H1 (cell line): ENCODE data around the gene KRT1. TPM values are rescaled to one million over a fixed set of nuclear protein-coding genes. Genes with fewer than 3 reads are reported as not detected.

Experiments used
- CTCF ChIA-PET: fragments of 300-600 bp; sonication (Branson Sonifier 250); formaldehyde crosslinking; loops from one replicate; lab custom pipeline; 2021; ENCODE audit not compliant: partially characterized antibody; lab: Charles Lee
- POLR2A ChIA-PET: fragments of 300-600 bp; sonication (Branson Sonifier 250); formaldehyde crosslinking; loops from one replicate; lab custom pipeline; 2021; ENCODE audit warnings: inconsistent platforms; ENCODE audit not compliant: partially characterized antibody; lab: Charles Lee
- DNase-seq, 2 experiments: peaks; one replicate each; pipeline versions ENCODE4 v3.0.0 to v3.0.0-alpha.2; 2010 to 2022; ENCODE audit warnings: low spot score in 2 of 2, low read depth in 1 of 2, mixed read lengths in 1 of 2
- FAIRE-seq: peaks from 2 replicates; lab custom pipeline; 2011; peaks lifted over from hg19 to GRCh38; lab: Jason Lieb, UNC
- H2AFZ ChIP-seq: 2 replicates; pipeline ENCODE4 v1.8.1; 2012; ENCODE audit warnings: low read length, inconsistent platforms
- H2AK5ac ChIP-seq: 2 replicates; pipeline ENCODE4 v1.6.1; 2013; ENCODE audit warnings: low read depth, low read length
- H2BK120ac ChIP-seq: replicated peaks from 2 replicates; pipeline ENCODE3; 2013; ENCODE audit warnings: low read depth, low read length, inconsistent platforms
- H2BK12ac ChIP-seq: 2 replicates; pipeline ENCODE4 v1.6.1; 2013; ENCODE audit warnings: low read depth, low read length
- H2BK15ac ChIP-seq: 2 replicates; pipeline ENCODE4 v1.6.1; 2013; ENCODE audit warnings: low read length
- H2BK20ac ChIP-seq: 2 replicates; pipeline ENCODE4 v1.6.1; 2013; ENCODE audit warnings: low read length
- H2BK5ac ChIP-seq: 2 replicates; pipeline ENCODE4 v1.6.1; 2013; ENCODE audit warnings: low read depth, low read length
- H3K14ac ChIP-seq: 2 replicates; pipeline ENCODE4 v1.6.1; 2013; ENCODE audit warnings: inconsistent platforms; ENCODE audit not compliant: insufficient read length
- H3K18ac ChIP-seq: 2 replicates; pipeline ENCODE4 v1.6.1; 2013; ENCODE audit warnings: low read length; ENCODE audit errors: extremely low read depth
- H3K23ac ChIP-seq: 2 replicates; pipeline ENCODE4 v1.6.1; 2013; ENCODE audit warnings: inconsistent platforms; ENCODE audit not compliant: insufficient read length
- H3K23me2 ChIP-seq: 2 replicates; pipeline ENCODE4 v1.6.1; 2013; ENCODE audit warnings: low read depth, low read length
- H3K27ac ChIP-seq: 2 replicates; pipeline ENCODE4 v1.6.1; 2011; ENCODE audit warnings: low read depth, low read length, inconsistent platforms
- H3K27me3 ChIP-seq, 4 experiments: replicated peaks in 1 of 4; 1 replicate in 1 of 4; 2 replicates in 3 of 4; pipeline versions ENCODE4 v1.6.1 to v1.8.1; 2011 to 2013; ENCODE audit warnings: low read length in 3 of 4, mild to moderate bottlenecking in 3 of 4, inconsistent platforms in 2 of 4, mixed read lengths in 2 of 4, moderate library complexity in 1 of 4; ENCODE audit not compliant: control insufficient read depth in 3 of 4, insufficient read depth in 3 of 4; ENCODE audit errors: extremely low read depth in 1 of 4
- H3K36me3 ChIP-seq, 4 experiments: 2 replicates each; pipeline versions ENCODE4 v1.6.1 to v1.8.1; 2011 to 2013; ENCODE audit warnings: mild to moderate bottlenecking in 4 of 4, low read length in 3 of 4, moderate library complexity in 2 of 4, control low read depth in 1 of 4, inconsistent platforms in 1 of 4; ENCODE audit not compliant: insufficient read depth in 4 of 4, control insufficient read depth in 2 of 4
- H3K4ac ChIP-seq: replicated peaks from 2 replicates; pipeline ENCODE3; 2013; ENCODE audit warnings: low read length, low read depth, mixed read lengths, inconsistent platforms; ENCODE audit not compliant: insufficient read length
- H3K4me1 ChIP-seq, 4 experiments: replicated peaks in 1 of 4; 1 replicate in 1 of 4; 2 replicates in 3 of 4; pipeline versions ENCODE4 v1.6.1 to v1.8.1; 2011 to 2013; ENCODE audit warnings: low read length in 3 of 4, inconsistent platforms in 2 of 4, mixed read lengths in 1 of 4; ENCODE audit not compliant: insufficient read depth in 4 of 4, control insufficient read depth in 3 of 4
- H3K4me2 ChIP-seq, 2 experiments: 2 replicates each; pipeline versions ENCODE4 v1.6.1 to v1.8.1; 2011 to 2013; ENCODE audit warnings: low read depth in 2 of 2, low read length in 2 of 2, control low read depth in 1 of 2, inconsistent platforms in 1 of 2, mild to moderate bottlenecking in 1 of 2; ENCODE audit not compliant: insufficient read depth in 1 of 2
- H3K4me3 ChIP-seq, 4 experiments: fragments of 200-600, 300-600 bp in 1 of 4; sonication (generic), shearing (Covaris generic), sonication (Bioruptor Twin) in 1 of 4; 2 replicates each; pipeline versions ENCODE4 v1.5.1 to v1.8.1; 2011 to 2016; ENCODE audit warnings: low read length in 4 of 4, low read depth in 3 of 4, control low read depth in 2 of 4, inconsistent platforms in 2 of 4, mild to moderate bottlenecking in 2 of 4, mixed read lengths in 1 of 4, moderate library complexity in 1 of 4; ENCODE audit not compliant: insufficient read depth in 2 of 4; ENCODE audit errors: extremely low read depth in 1 of 4
- H3K56ac ChIP-seq: replicated peaks from 2 replicates; pipeline ENCODE3; 2013; ENCODE audit warnings: low read depth, mild to moderate bottlenecking, mixed read lengths, low read length, inconsistent platforms; ENCODE audit not compliant: insufficient read length
- H3K79me1 ChIP-seq: 2 replicates; pipeline ENCODE4 v1.6.1; 2013; ENCODE audit warnings: low read depth, low read length, control low read depth
- H3K79me2 ChIP-seq, 2 experiments: 2 replicates each; pipeline versions ENCODE4 v1.6.1 to v1.8.1; 2012 to 2013; ENCODE audit warnings: low read length in 2 of 2, mild to moderate bottlenecking in 2 of 2, inconsistent platforms in 1 of 2; ENCODE audit not compliant: insufficient read depth in 2 of 2, control insufficient read depth in 1 of 2
- H3K9ac ChIP-seq, 4 experiments: replicated peaks in 1 of 4; 1 replicate in 1 of 4; 2 replicates in 3 of 4; pipeline versions ENCODE4 v1.6.1 to v1.8.1; 2011 to 2013; ENCODE audit warnings: low read depth in 3 of 4, low read length in 3 of 4, control low read depth in 2 of 4, mild to moderate bottlenecking in 2 of 4, moderate library complexity in 2 of 4, inconsistent platforms in 1 of 4; ENCODE audit errors: extremely low read depth in 1 of 4
- H3K9me3 ChIP-seq, 2 experiments: 2 replicates each; pipeline versions ENCODE4 v1.6.1 to v1.8.1; 2012 to 2013; ENCODE audit warnings: mild to moderate bottlenecking in 2 of 2, moderate library complexity in 2 of 2, control low read depth in 1 of 2, inconsistent platforms in 1 of 2, low read depth in 1 of 2, low read length in 1 of 2, mixed read lengths in 1 of 2; ENCODE audit not compliant: insufficient read depth in 2 of 2
- H4K20me1 ChIP-seq, 2 experiments: replicated peaks in 1 of 2; 2 replicates each; pipeline versions ENCODE3 to v1.8.1; 2011 to 2013; ENCODE audit warnings: inconsistent platforms in 2 of 2, low read length in 2 of 2, mild to moderate bottlenecking in 1 of 2; ENCODE audit not compliant: insufficient read depth in 2 of 2, control insufficient read depth in 1 of 2
- H4K5ac ChIP-seq: 2 replicates; pipeline ENCODE4 v1.6.1; 2013; ENCODE audit warnings: low read length, low read depth, mixed read lengths, inconsistent platforms; ENCODE audit not compliant: insufficient read length
- H4K8ac ChIP-seq: 2 replicates; pipeline ENCODE4 v1.8.0; 2013; ENCODE audit warnings: mild to moderate bottlenecking, moderate library complexity, low read length, inconsistent platforms; ENCODE audit not compliant: insufficient read depth; ENCODE audit errors: extremely low read depth
- H4K91ac ChIP-seq: replicated peaks from 2 replicates; pipeline ENCODE3; 2013; ENCODE audit warnings: low read length, mixed read lengths, inconsistent platforms; ENCODE audit not compliant: insufficient read length
- FOSL1 ChIP-seq: IDR thresholded peaks from 2 replicates; pipeline ENCODE4 v1.6.1; 2011; ENCODE audit warnings: mild to moderate bottlenecking, low read depth, low read length, moderate library complexity; ENCODE audit not compliant: insufficient read depth
- KDM4A ChIP-seq: IDR thresholded peaks from one replicate; pipeline ENCODE4 v1.7.1; 2012; ENCODE audit warnings: low read depth, mild to moderate bottlenecking, moderate library complexity, low read length, inconsistent platforms; ENCODE audit not compliant: severe bottlenecking
- RBBP5 ChIP-seq: IDR thresholded peaks from 2 replicates; pipeline ENCODE4 v1.7.1; 2012; ENCODE audit warnings: low read depth, mild to moderate bottlenecking, inconsistent platforms, low read length, moderate library complexity, borderline replicate concordance
- WGBS, 2 experiments: shearing (Covaris generic) in 1 of 2; methylation state at CpG; one replicate each; pipeline versions ENCODE4 v1.1.6 to v1.1.7; 2013 to 2015; ENCODE audit warnings: low lambda C conversion rate in 2 of 2, mixed read lengths in 2 of 2, inconsistent platforms in 1 of 2, low coverage in 1 of 2, missing lambda C conversion rate in 1 of 2; ENCODE audit not compliant: insufficient replicate concordance in 2 of 2, insufficient coverage in 1 of 2, insufficient read length in 1 of 2; ENCODE audit errors: extremely low coverage in 1 of 2, missing lambda C conversion rate in 1 of 2; 5-methylcytosine and 5-hydroxymethylcytosine counted together
- polyA plus RNA-seq, 7 experiments: library from polyadenylated mRNA; depleted of rRNA in 3 of 7; stranded (reverse) in 5 of 7; unstranded in 2 of 7; fragments of >200 nt in 5 of 7; fragments of 200-250 nt in 2 of 7; gene quantifications; 1 replicate in 5 of 7; 2 replicates in 1 of 7; 4 replicates in 1 of 7; pipeline versions ENCODE4 v1.2.1 to v1.2.3, GENCODE V29; 2011 to 2013; ENCODE audit warnings: missing spikeins in 2 of 7, mixed read lengths in 2 of 7
- total RNA-seq: library from RNA; stranded (reverse); fragmentation: NEBNext Ultra II Directional; extraction: Animal tissue kit (Norgen Biotek cat#: 25700); gene quantifications from 2 replicates; pipeline ENCODE4 v1.2.1, GENCODE V29; 2021

KRT1 gene
- total and polyA plus RNA-seq, 2 of the 8 experiments (the other 6 are each of a cell fraction or from before 2014, with no cell fraction given) = not detected

GRCh38 chr12:52699373-52699772, 19.2 kb upstream of the KRT1 start:
- no peak overlapping the region for H2BK20ac ChIP-seq
- H3K56ac ChIP-seq = no peak overlapping the region
- no peak overlapping the region for H2BK5ac ChIP-seq
- no peaks in the 10 kb centered on the region for H3K9me3 ChIP-seq
- H3K79me1 ChIP-seq = no peaks in the 10 kb centered on the region; the same call in 1 of the 2 replicates
- H3K14ac ChIP-seq = no peak overlapping the region
- no peak for TF ChIP-seq KDM4A
- TF ChIP-seq FOSL1 = no peak
- TF ChIP-seq RBBP5 = no peak
- no peak overlapping the region for H3K4me2 ChIP-seq
- no peak overlapping the region for H4K5ac ChIP-seq
- H2BK12ac ChIP-seq = no peak overlapping the region
- no peak overlapping the region for H2BK120ac ChIP-seq
- H3K79me2 ChIP-seq = no peaks in the 10 kb centered on the region
- FAIRE-seq (no peak), DNase-seq (no peak)
- H4K20me1 ChIP-seq = peaks cover 0 to 2% of the 10 kb centered on the region in 2 experiments
- H2AFZ ChIP-seq = no peak overlapping the region
- H3K4ac ChIP-seq = no peak overlapping the region
- no peak overlapping the region for H3K23ac ChIP-seq
- 83% methylated on average over 2 of the region's 2 CpGs; no CpG with 5 or more reads in 1 of the 2 experiments for WGBS, 2 experiments
- no peak overlapping the region for H4K91ac ChIP-seq
- H3K23me2 ChIP-seq = peaks cover 4% of the 10 kb centered on the region; the same call in 1 of the 2 replicates
- H3K4me1 ChIP-seq = no peaks in the 10 kb centered on the region; a peak in 1 of 7 replicates
- CTCF ChIA-PET = interaction anchor here (0.7 to 2.3 kb wide), 4 partner anchors 14 to 304 kb away, joined by 3 to 7 read pairs (median 4); no protein-coding TSS in a partner anchor
- no peak overlapping the region for H2BK15ac ChIP-seq
- H3K36me3 ChIP-seq = no peaks in the 10 kb centered on the region
- no peak overlapping the region for H3K9ac ChIP-seq
- no peak overlapping the region for H2AK5ac ChIP-seq
- H3K27ac ChIP-seq = no peak overlapping the region
- H3K4me3 ChIP-seq = no peak overlapping the region
- H4K8ac ChIP-seq = no peak overlapping the region
- no peaks in the 10 kb centered on the region; a peak in 1 of 7 replicates for H3K27me3 ChIP-seq
- POLR2A ChIA-PET = no interaction called here
- no peak overlapping the region for H3K18ac ChIP-seq
